ENCODE data around the gene GRAMD4. TPM values are rescaled to one million over a fixed set of nuclear protein-coding genes. Genes with fewer than 3 reads are reported as not detected.
A peak's percentile ranks its signal among the peaks of the same experiment; 100 is the strongest.

Gene GRAMD4
- total RNA-seq, 1 experiment from 2014 or later: 19.8 TPM

- no peaks in the 10 kb centered on the region for H3K23me2 ChIP-seq (ENCODE audit: insufficient read length, low read depth, low read length, poor library complexity, severe bottlenecking)
- no peak overlapping the region for H2AK5ac ChIP-seq (ENCODE audit: insufficient read length, low read length)
- H3K14ac ChIP-seq (ENCODE audit: insufficient read depth, low read length): no peak overlapping the region
- no peak overlapping the region for H3K9ac ChIP-seq (ENCODE audit: extremely low read depth, insufficient read length, low read length)
- H4K20me1 ChIP-seq (ENCODE audit: control insufficient read depth, insufficient read depth, insufficient read length): no peaks in the 10 kb centered on the region
- no peak overlapping the region for H4K5ac ChIP-seq (ENCODE audit: insufficient read length, low read depth, low read length)
- no peak overlapping the region for H2BK20ac ChIP-seq (ENCODE audit: low read depth, low read length, poor library complexity, severe bottlenecking)
- H3K4me2 ChIP-seq (ENCODE audit: insufficient read depth, insufficient read length, low read length): no peak overlapping the region
- TF ChIP-seq, protein P1, sequence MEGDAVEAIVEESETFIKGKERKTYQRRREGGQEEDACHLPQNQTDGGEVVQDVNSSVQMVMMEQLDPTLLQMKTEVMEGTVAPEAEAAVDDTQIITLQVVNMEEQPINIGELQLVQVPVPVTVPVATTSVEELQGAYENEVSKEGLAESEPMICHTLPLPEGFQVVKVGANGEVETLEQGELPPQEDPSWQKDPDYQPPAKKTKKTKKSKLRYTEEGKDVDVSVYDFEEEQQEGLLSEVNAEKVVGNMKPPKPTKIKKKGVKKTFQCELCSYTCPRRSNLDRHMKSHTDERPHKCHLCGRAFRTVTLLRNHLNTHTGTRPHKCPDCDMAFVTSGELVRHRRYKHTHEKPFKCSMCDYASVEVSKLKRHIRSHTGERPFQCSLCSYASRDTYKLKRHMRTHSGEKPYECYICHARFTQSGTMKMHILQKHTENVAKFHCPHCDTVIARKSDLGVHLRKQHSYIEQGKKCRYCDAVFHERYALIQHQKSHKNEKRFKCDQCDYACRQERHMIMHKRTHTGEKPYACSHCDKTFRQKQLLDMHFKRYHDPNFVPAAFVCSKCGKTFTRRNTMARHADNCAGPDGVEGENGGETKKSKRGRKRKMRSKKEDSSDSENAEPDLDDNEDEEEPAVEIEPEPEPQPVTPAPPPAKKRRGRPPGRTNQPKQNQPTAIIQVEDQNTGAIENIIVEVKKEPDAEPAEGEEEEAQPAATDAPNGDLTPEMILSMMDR (conservative IDR thresholded peaks at IDR 0.05): no peak
- no peak overlapping the region for H4K91ac ChIP-seq (ENCODE audit: insufficient read length, low read depth, low read length)
- Mint-ChIP-seq H3K27ac (peak overlapping the region in 2 of 3 experiments; percentile 18 to 40; a peak in 1 of 7 replicates), H3K27me3 (ENCODE audit: low read depth) (no peaks in the 10 kb centered on the region), H3K9me3 (peaks cover 5 to 6% of the 10 kb centered on the region in 2 experiments; a peak in 3 of 5 replicates), H3K36me3 (ENCODE audit: insufficient read depth in 1 of 3, low read depth in 3 of 3) (peaks cover 0 to 6% (median 5%) of the 10 kb centered on the region in 3 experiments; a peak in 3 of 7 replicates), H3K4me1 (peaks cover 3 to 27% of the 10 kb centered on the region in 2 experiments), H3K4me3 (no peak overlapping the region; a peak in 1 of 5 replicates)
- H3K23ac ChIP-seq (ENCODE audit: insufficient read length, low read depth, low read length): no peak overlapping the region
- no peaks in the 10 kb centered on the region for H3K27me3 ChIP-seq (ENCODE audit: insufficient read depth, low read length)
- H3K9me3 ChIP-seq (ENCODE audit: control insufficient read depth, low read depth, low read length): no peaks in the 10 kb centered on the region
- H2BK5ac ChIP-seq (ENCODE audit: insufficient read length, low read length): no peak overlapping the region
- no peak for DNase-seq
- H3K18ac ChIP-seq (ENCODE audit: insufficient read length, low read depth, low read length): no peak overlapping the region
- no peaks in the 10 kb centered on the region for H3K79me2 ChIP-seq (ENCODE audit: insufficient read depth, low read length)
- no peak overlapping the region for H3T11ph ChIP-seq (ENCODE audit: low read length)
- no peaks in the 10 kb centered on the region for H3K79me1 ChIP-seq (ENCODE audit: insufficient read depth, low read depth, low read length, poor library complexity, severe bottlenecking)
- no peak overlapping the region for H2BK120ac ChIP-seq (ENCODE audit: low read depth, low read length, poor library complexity, severe bottlenecking)
- no peak overlapping the region for H2BK15ac ChIP-seq (ENCODE audit: low read depth, low read length)
- no CpG with 5 or more reads among the region's 24 CpGs for WGBS (ENCODE audit: extremely low coverage, insufficient read length, low lambda C conversion rate)
- H4K8ac ChIP-seq (replicated peaks; ENCODE audit: insufficient read length, low read depth, low read length): no peak overlapping the region
- H3K56ac ChIP-seq (ENCODE audit: insufficient read length, low read depth, low read length): no peak overlapping the region
- H3K4ac ChIP-seq (ENCODE audit: low read depth, low read length): no peak overlapping the region
- H2AFZ ChIP-seq (ENCODE audit: low read length): no peak overlapping the region
- H2BK12ac ChIP-seq (ENCODE audit: insufficient read length, low read depth, low read length): no peak overlapping the region
- no peaks in the 10 kb centered on the region for H3K4me1 ChIP-seq (ENCODE audit: insufficient read depth, low read length)
- no peak overlapping the region for H3K27ac ChIP-seq (ENCODE audit: insufficient read length, low read depth, low read length)
These were observed 20.3 kb downstream of the GRAMD4 start for GRCh38 chr22:46640293-46641055.

Measured in H9 (cell line).